MM.1S (cell line): ENCODE results near the gene MSH5.

ENCODE experiments used
- DNase-seq: peaks from one replicate; pipeline ENCODE4 v3.0.0-alpha.2; 2015
- H2AFZ ChIP-seq: fragments of 300-600 bp; sonication (generic); 2 replicates; pipeline ENCODE4 v1.6.0; 2016; ENCODE audit warnings: antibody characterized with exemption, low read length
- H3F3A ChIP-seq: fragments of 300-600 bp; sonication (generic); 2 replicates; pipeline ENCODE4 v1.6.1; 2016; ENCODE audit warnings: mild to moderate bottlenecking, antibody characterized with exemption, low read length, moderate library complexity, mixed read lengths; ENCODE audit not compliant: insufficient read depth
- H3K27ac ChIP-seq: fragments of 300-600 bp; sonication (generic); 2 replicates; pipeline ENCODE4 v1.5.1; 2016; ENCODE audit warnings: mild to moderate bottlenecking, low read length
- H3K27me3 ChIP-seq: fragments of 300-600 bp; sonication (generic); replicated peaks from 2 replicates; pipeline ENCODE4 v1.6.0; 2016; ENCODE audit warnings: low read length; ENCODE audit not compliant: insufficient read depth
- H3K36me3 ChIP-seq: fragments of 300-600 bp; sonication (generic); replicated peaks from 2 replicates; pipeline ENCODE4 v1.6.1; 2016; ENCODE audit warnings: mild to moderate bottlenecking, low read length, mixed read lengths; ENCODE audit not compliant: insufficient read depth
- H3K4me1 ChIP-seq: fragments of 300-600 bp; sonication (generic); 2 replicates; pipeline ENCODE4 v1.6.1; 2016; ENCODE audit warnings: low read length, mixed read lengths
- H3K4me2 ChIP-seq: fragments of 300-600 bp; sonication (generic); 2 replicates; pipeline ENCODE4 v1.6.0; 2016; ENCODE audit warnings: low read depth, low read length
- H3K4me3 ChIP-seq: fragments of 300-600 bp; sonication (generic); 2 replicates; pipeline ENCODE4 v1.5.1; 2016; ENCODE audit warnings: low read length, mixed read lengths
- H3K79me2 ChIP-seq: fragments of 300-600 bp; sonication (generic); 2 replicates; pipeline ENCODE4 v1.6.1; 2016; ENCODE audit warnings: mixed run types, low read length, mixed read lengths
- H3K9ac ChIP-seq: fragments of 300-600 bp; sonication (generic); 2 replicates; pipeline ENCODE4 v1.6.1; 2016; ENCODE audit warnings: low read length, mixed read lengths
- H3K9me2 ChIP-seq: fragments of 300-600 bp; sonication (generic); replicated peaks from 2 replicates; pipeline ENCODE4 v1.6.1; 2016; ENCODE audit warnings: mild to moderate bottlenecking, low read length, mixed read lengths; ENCODE audit not compliant: insufficient read depth
- H3K9me3 ChIP-seq: fragments of 300-600 bp; sonication (generic); replicated peaks from 2 replicates; pipeline ENCODE4 v1.6.1; 2016; ENCODE audit warnings: mild to moderate bottlenecking, low read length, mixed read lengths; ENCODE audit not compliant: insufficient read depth
- H4K20me1 ChIP-seq: fragments of 300-600 bp; sonication (generic); 2 replicates; pipeline ENCODE4 v1.6.1; 2016; ENCODE audit warnings: mild to moderate bottlenecking, low read length, moderate library complexity, mixed read lengths; ENCODE audit not compliant: insufficient read depth
- CTCF ChIP-seq: fragments of 300-600 bp; sonication (generic); IDR thresholded peaks from 2 replicates; pipeline ENCODE4 v1.5.1; 2016; ENCODE audit warnings: antibody characterized with exemption, low read length, mixed read lengths
- EZH2 ChIP-seq: fragments of 300-600 bp; sonication (generic); optimal IDR thresholded peaks from 2 replicates; pipeline ENCODE3; 2017; ENCODE audit warnings: low read depth, mild to moderate bottlenecking, antibody characterized with exemption, low read length, mixed read lengths
- EZH2phosphoT487 ChIP-seq: fragments of 300-600 bp; sonication (generic); IDR thresholded peaks from 2 replicates; pipeline ENCODE4 v1.6.1; 2018; ENCODE audit warnings: antibody characterized with exemption, low read length

MSH5 gene

GRCh38 chr6:31795616-31796298 lies 56.0 kb downstream of the MSH5 start, which contains the start of gene VARS1:
TSS of gene VARS1 (minus strand) at chr6:31795752. CDS start at chr6:31795217, 535 bp downstream.
- peak; percentile 69 for TF ChIP-seq CTCF
- no peak for TF ChIP-seq EZH2
- peak within 1 kb of the TSS; percentile 83 for H3K27ac ChIP-seq

GRCh38 chr6:31796993-31797385 lies 57.2 kb downstream of the MSH5 start:
- no peaks in the 10 kb centered on the region for H3K36me3 ChIP-seq
- H3K27ac ChIP-seq, result peak overlapping the region; percentile 5; the same call in 1 of the 2 replicates
- no peak for DNase-seq
- H2AFZ ChIP-seq, result no peak overlapping the region
- H3K27me3 ChIP-seq, result no peaks in the 10 kb centered on the region
- no peak overlapping the region for H3K4me3 ChIP-seq
- H3K9ac ChIP-seq, result no peak overlapping the region
- H3K9me3 ChIP-seq, result no peaks in the 10 kb centered on the region
- no peak for TF ChIP-seq CTCF
- no peak for TF ChIP-seq EZH2
- no peak for TF ChIP-seq EZH2phosphoT487
- no peaks in the 10 kb centered on the region for H4K20me1 ChIP-seq
- peaks cover 40% of the 10 kb centered on the region for H3K79me2 ChIP-seq
- H3K4me2 ChIP-seq, result no peak overlapping the region
- H3K9me2 ChIP-seq, result no peaks in the 10 kb centered on the region
- peaks cover 7% of the 10 kb centered on the region for H3K4me1 ChIP-seq
- peaks cover 21% of the 10 kb centered on the region for H3F3A ChIP-seq

More at GRCh38 chr6:31795616-31796298, 56.0 kb downstream of the MSH5 start, which contains the start of gene VARS1:
- Histone ChIP-seq H4K20me1 (no peaks in the 10 kb centered on the region), H3K4me3 (peak within 1 kb of the TSS; percentile 100), H3F3A (peaks cover 33% of the 10 kb centered on the region), H3K79me2 (peaks cover 45% of the 10 kb centered on the region), H3K4me2 (peak within 1 kb of the TSS; percentile 84), H3K9me2 (no peaks in the 10 kb centered on the region), H3K9me3 (no peaks in the 10 kb centered on the region), H3K36me3 (no peaks in the 10 kb centered on the region), H3K9ac (peak within 1 kb of the TSS; percentile 100), H3K4me1 (peaks cover 8% of the 10 kb centered on the region), H2AFZ (peak within 1 kb of the TSS; percentile 46; the same call in 1 of the 2 replicates), H3K27me3 (no peaks in the 10 kb centered on the region)
- peak; percentile 91 for DNase-seq

GRCh38 chr6:31797588-31797987 lies 57.8 kb downstream of the MSH5 start:
- Histone ChIP-seq H3F3A (peaks cover 16% of the 10 kb centered on the region), H3K9ac (no peak overlapping the region), H3K4me1 (peaks cover 7% of the 10 kb centered on the region), H3K9me3 (no peaks in the 10 kb centered on the region), H3K9me2 (no peaks in the 10 kb centered on the region), H4K20me1 (no peaks in the 10 kb centered on the region), H3K4me2 (no peak overlapping the region), H3K27ac (no peak overlapping the region), H2AFZ (no peak overlapping the region), H3K36me3 (no peaks in the 10 kb centered on the region), H3K27me3 (no peaks in the 10 kb centered on the region), H3K79me2 (peaks cover 34% of the 10 kb centered on the region), H3K4me3 (no peak overlapping the region)
- TF ChIP-seq CTCF (no peak), EZH2 (no peak), EZH2phosphoT487 (no peak)
- no peak for DNase-seq
